B cell (primary cell): ENCODE results near the gene GSTT4.

Source experiments
- CTCF ChIP-seq: fragments of 200-600 bp; IDR thresholded peaks from one replicate; pipeline ENCODE4 v1.8.0; 2022; ENCODE audit warnings: antibody characterized with exemption, mild to moderate bottlenecking
- EZH2 ChIP-seq: IDR thresholded peaks from 2 replicates; pipeline ENCODE4 v1.6.1; 2012; ENCODE audit warnings: borderline replicate concordance, low read depth, mild to moderate bottlenecking, moderate library complexity, low read length; ENCODE audit not compliant: insufficient read depth, poor library complexity, severe bottlenecking

- TF ChIP-seq CTCF (no peak), EZH2 (no peak)
These were observed 2.7 kb upstream of the GSTT4 start for GRCh38 chr22:24008022-24008283.
